ENCODE measurements around the gene PADI6.

- TF ChIP-seq FOXP2 (optimal IDR thresholded peaks at IDR 0.05; ENCODE audit: borderline replicate concordance, extremely low read depth, extremely low read length, insufficient read depth) (no peak), TAF1 (IDR thresholded peaks at IDR 0.05; ENCODE audit: borderline replicate concordance, insufficient read depth, low read length) (no peak), POLR2AphosphoS5 (IDR thresholded peaks at IDR 0.05; ENCODE audit: low read depth, low read length) (no peak)
These were observed 31.6 kb upstream of the PADI6 start for GRCh38 chr1:17340358-17340757.

Data from PFSK-1 (cell line).